SK-N-SH (cell line): ENCODE results near the gene TMEM147.

Experiments
- EP300 ChIP-seq, 2 experiments: IDR thresholded peaks; 2 replicates each; pipeline versions ENCODE4 v1.4.0 to v1.6.1; 2012; ENCODE audit warnings: borderline replicate concordance in 1 of 2, low read depth in 1 of 2, low read length in 1 of 2
- FOSL2 ChIP-seq: IDR thresholded peaks from 2 replicates; pipeline ENCODE4 v1.4.0; 2012; ENCODE audit warnings: low read depth, mild to moderate bottlenecking, moderate library complexity, borderline replicate concordance
- FOXJ3 ChIP-seq: sonication (generic); formaldehyde crosslinking; IDR thresholded peaks from 2 replicates; pipeline ENCODE4 v1.5.1; 2020; ENCODE audit warnings: mild to moderate bottlenecking, missing genetic modification reagents
- FOXM1 ChIP-seq: IDR thresholded peaks from 2 replicates; pipeline ENCODE4 v1.4.0; 2012; ENCODE audit warnings: low read depth, mild to moderate bottlenecking
- POLR2AphosphoS5 ChIP-seq: IDR thresholded peaks from 2 replicates; pipeline ENCODE4 v1.6.1; 2012; ENCODE audit warnings: low read depth, low read length
- SIN3A ChIP-seq: IDR thresholded peaks from 2 replicates; pipeline ENCODE4 v1.6.1; 2012; ENCODE audit warnings: low read depth, mild to moderate bottlenecking, low read length, moderate library complexity, borderline replicate concordance
- TAF1 ChIP-seq: IDR thresholded peaks from 2 replicates; pipeline ENCODE4 v1.6.1; 2012; ENCODE audit warnings: low read depth, mild to moderate bottlenecking, low read length, moderate library complexity, borderline replicate concordance
- TF ChIP-seq, protein P1 (sequence below): fragments of 200-600 bp; sonication (generic); IDR thresholded peaks from 2 replicates; pipeline ENCODE4 v1.6.1; 2017; ENCODE audit warnings: antibody characterized with exemption, mild to moderate bottlenecking, moderate library complexity

DNA sequence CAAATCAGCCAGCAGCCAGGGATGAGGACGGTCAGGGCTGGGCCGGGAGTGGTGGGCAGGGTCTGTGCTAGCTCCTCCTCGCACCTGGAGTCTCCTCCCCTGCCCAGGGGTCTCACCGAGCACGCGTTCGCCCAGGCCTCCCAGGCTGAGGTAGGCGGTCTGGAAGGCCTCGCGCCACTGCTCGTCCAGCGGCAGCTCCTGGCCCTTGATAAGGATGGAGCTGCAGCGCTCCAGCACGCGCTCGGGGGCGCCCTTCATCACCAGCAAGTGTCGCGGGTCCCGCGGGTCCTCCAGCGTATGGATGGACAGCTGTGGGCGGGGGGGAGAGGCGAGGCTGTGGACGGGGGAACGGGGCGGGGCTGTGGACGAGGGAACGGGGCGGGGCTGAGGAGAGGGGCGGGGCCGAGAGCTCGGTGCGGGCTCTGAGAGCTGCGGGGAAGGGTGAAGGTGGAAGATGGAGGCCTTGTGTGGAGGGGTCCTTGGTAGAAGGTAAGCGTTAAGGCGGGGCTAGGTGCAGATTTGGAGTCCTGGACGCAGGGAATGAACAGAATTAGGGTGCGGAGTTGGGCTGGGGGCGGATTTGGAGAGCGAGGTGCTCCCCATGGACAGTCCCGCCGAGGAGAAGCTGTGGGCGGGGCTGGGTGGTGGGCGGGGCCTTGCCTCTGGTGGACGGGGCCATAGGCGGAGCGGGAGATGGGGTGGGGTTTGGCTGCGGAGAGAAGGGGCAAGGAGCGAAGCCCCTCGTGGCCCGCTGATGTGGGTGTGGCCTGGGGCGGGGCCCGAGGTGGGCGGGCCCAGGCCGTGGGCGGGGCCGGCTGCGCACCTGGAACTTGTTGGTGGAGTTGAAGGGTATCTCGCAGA is 12.3 kb downstream of the TMEM147 start:
- TF ChIP-seq POLR2AphosphoS5 (no peak), SIN3A (no peak), EP300 (IDR thresholded peaks at IDR 0.05; ENCODE audit: borderline replicate concordance in 1 of 2, low read depth in 1 of 2, low read length in 1 of 2) (no peak), FOXM1 (no peak), FOSL2 (no peak), FOXJ3 (CRISPR knock-in tag) (no peak), TAF1 (no peak)
- TF ChIP-seq, protein P1, sequence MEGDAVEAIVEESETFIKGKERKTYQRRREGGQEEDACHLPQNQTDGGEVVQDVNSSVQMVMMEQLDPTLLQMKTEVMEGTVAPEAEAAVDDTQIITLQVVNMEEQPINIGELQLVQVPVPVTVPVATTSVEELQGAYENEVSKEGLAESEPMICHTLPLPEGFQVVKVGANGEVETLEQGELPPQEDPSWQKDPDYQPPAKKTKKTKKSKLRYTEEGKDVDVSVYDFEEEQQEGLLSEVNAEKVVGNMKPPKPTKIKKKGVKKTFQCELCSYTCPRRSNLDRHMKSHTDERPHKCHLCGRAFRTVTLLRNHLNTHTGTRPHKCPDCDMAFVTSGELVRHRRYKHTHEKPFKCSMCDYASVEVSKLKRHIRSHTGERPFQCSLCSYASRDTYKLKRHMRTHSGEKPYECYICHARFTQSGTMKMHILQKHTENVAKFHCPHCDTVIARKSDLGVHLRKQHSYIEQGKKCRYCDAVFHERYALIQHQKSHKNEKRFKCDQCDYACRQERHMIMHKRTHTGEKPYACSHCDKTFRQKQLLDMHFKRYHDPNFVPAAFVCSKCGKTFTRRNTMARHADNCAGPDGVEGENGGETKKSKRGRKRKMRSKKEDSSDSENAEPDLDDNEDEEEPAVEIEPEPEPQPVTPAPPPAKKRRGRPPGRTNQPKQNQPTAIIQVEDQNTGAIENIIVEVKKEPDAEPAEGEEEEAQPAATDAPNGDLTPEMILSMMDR, result no peak
